Gastroesophageal sphincter (tissue), 4 donors: ENCODE measurements around the gene CNTLN. TPM values are rescaled to one million over a fixed set of nuclear protein-coding genes. Genes with fewer than 3 reads are reported as not detected.
"Not testable (repeated sequence)": the region's sequence is repeated elsewhere in the genome, so short reads cannot be mapped to it uniquely, and the experiment has no call there.

Source experiments
- ATAC-seq: fragments of 150-250 bp; one replicate; pipeline ENCODE4 v1.9.1; 2016; ENCODE audit warnings: mild to moderate bottlenecking, moderate library complexity
- H3K27ac ChIP-seq, 4 donors: fragments of 200-600 bp; sonication (generic) in 3 of 4; 1 replicate in 3 of 4; 2 replicates in 1 of 4; pipeline ENCODE4 v1.5.1; 2016 to 2019
- H3K27me3 ChIP-seq: fragments of 200-600 bp; sonication (generic); one replicate; pipeline ENCODE4 v1.5.1; 2019
- H3K36me3 ChIP-seq, 2 donors: fragments of 200-600 bp; sonication (generic); one replicate each; pipeline ENCODE4 v1.5.1; 2019; ENCODE audit warnings: control low read depth in 1 of 2
- H3K4me1 ChIP-seq, 3 donors: fragments of 200-600 bp; sonication (generic); 1 replicate in 2 of 3; 2 replicates in 1 of 3; pipeline ENCODE4 v1.5.1; 2016 to 2019; ENCODE audit warnings: control low read depth in 2 of 3
- H3K4me3 ChIP-seq, 2 donors: fragments of 200-600 bp; sonication (generic); one replicate each; pipeline ENCODE4 v1.5.1; 2019; ENCODE audit warnings: mild to moderate bottlenecking in 1 of 2, moderate library complexity in 1 of 2
- H3K9me3 ChIP-seq, 3 donors: fragments of 200-600 bp; sonication (generic); one replicate each; pipeline ENCODE4 v1.5.1; 2017 to 2019; ENCODE audit warnings: control low read depth in 2 of 3
- CTCF ChIP-seq, 4 experiments: fragments of 200-600 bp in 2 of 4; fragments of 450-650 bp in 2 of 4; sonication (generic) in 1 of 4; IDR thresholded peaks; one replicate each; pipeline ENCODE4 v1.5.1; 2017 to 2019; ENCODE audit warnings: antibody characterized with exemption in 4 of 4, mild to moderate bottlenecking in 2 of 4, moderate library complexity in 2 of 4
- EP300 ChIP-seq: sonication (generic); formaldehyde crosslinking; IDR thresholded peaks from one replicate; pipeline ENCODE4 v1.6.1; 2017; ENCODE audit warnings: antibody characterized with exemption, mild to moderate bottlenecking
- POLR2A ChIP-seq, 2 donors: fragments of 450-650 bp; IDR thresholded peaks; one replicate each; pipeline ENCODE4 v1.6.1; 2017; ENCODE audit warnings: antibody characterized with exemption in 2 of 2, mild to moderate bottlenecking in 2 of 2, moderate library complexity in 1 of 2
- POLR2AphosphoS5 ChIP-seq: sonication (generic); formaldehyde crosslinking; IDR thresholded peaks from one replicate; pipeline ENCODE4 v1.6.1; 2017; ENCODE audit warnings: antibody characterized with exemption
- WGBS, 2 donors: methylation state at CpG; one replicate each; pipeline ENCODE4 v1.1.5; 2018; ENCODE audit warnings: low coverage in 1 of 2; 5-methylcytosine and 5-hydroxymethylcytosine counted together
- total RNA-seq, 4 donors: library from RNA; depleted of rRNA; stranded (reverse); fragments of >200 nt; gene quantifications; one replicate each; pipeline ENCODE4 v1.1.0, GENCODE V29; 2016

The CNTLN gene
- total RNA-seq, 4 donors from 2014 or later = 11.3 to 17.1 (median 12.9) TPM

DNA sequence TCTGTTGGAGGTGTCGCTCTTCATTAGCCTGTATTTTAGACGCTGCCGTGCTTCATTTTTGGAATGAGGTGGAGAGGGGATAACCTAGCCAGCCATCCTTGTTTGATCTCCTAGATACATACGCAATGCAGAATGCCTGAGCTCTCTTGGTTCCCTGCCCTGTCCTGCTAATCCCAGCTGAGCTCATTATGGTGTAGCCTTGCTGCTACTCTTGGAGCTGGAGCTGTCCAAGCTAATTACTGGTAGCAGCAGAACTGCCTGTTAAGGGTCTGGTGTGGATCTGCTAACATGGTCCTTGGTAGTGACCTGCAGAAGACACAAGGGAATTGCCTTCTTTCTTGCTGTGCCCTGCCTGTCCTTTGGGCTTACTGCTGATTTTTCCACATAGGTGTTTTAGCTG lies 207.9 kb downstream of the CNTLN start:
- TF ChIP-seq EP300 (no peak), POLR2A (IDR thresholded peaks at IDR 0.05) (no peak), CTCF (IDR thresholded peaks at IDR 0.05) (no peak), POLR2AphosphoS5 (no peak)
- no peak for ATAC-seq
- Histone ChIP-seq H3K9me3 (no peaks in the 10 kb centered on the region), H3K27ac (no peak overlapping the region), H3K4me1 (no peaks in the 10 kb centered on the region), H3K36me3 (peaks cover 0 to 45% of the 10 kb centered on the region in 2 donors), H3K27me3 (no peaks in the 10 kb centered on the region), H3K4me3 (no peak overlapping the region)
- WGBS, 2 donors = 84% methylated on average over 4 of the region's 4 CpGs

- TF ChIP-seq POLR2AphosphoS5 (no peak), CTCF (IDR thresholded peaks at IDR 0.05) (no peak), EP300 (no peak), POLR2A (IDR thresholded peaks at IDR 0.05) (no peak)
- Histone ChIP-seq H3K27ac (no peak overlapping the region), H3K36me3 (peaks cover 0 to 22% of the 10 kb centered on the region in 2 donors), H3K4me3 (no peak overlapping the region), H3K4me1 (peaks cover 0 to 6% (median 0%) of the 10 kb centered on the region in 3 donors), H3K9me3 (no peaks in the 10 kb centered on the region), H3K27me3 (no peaks in the 10 kb centered on the region)
- ATAC-seq = no peak
These were observed 215.0 kb downstream of the CNTLN start for GRCh38 chr9:17349831-17350230.

DNA sequence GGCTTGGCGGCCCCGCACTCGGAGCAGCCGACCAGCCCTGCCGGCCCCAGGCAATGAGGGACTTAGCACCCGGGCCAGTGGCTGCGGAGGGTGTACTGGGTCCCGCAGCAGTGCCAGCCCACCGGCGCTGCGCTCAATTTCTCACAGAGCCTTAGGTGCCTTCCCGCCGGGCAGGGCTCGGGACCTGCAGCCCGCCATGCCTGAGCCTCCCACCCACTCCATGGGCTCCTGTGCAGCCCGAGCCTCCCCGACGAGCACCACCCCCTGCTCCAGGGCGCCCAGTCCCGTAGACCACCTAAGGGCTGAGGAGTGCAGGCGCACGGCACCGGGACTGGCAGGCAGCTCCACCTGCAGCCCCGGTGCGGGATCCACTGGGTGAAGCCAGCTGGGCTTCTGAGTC lies 219.2 kb downstream of the CNTLN start:
- H3K36me3 ChIP-seq = peaks cover 0 to 16% of the 10 kb centered on the region in 2 donors
- WGBS, 2 donors = no CpG with 5 or more reads among the region's 25 CpGs
- not testable (repeated sequence) for H3K27me3 ChIP-seq, H3K4me3 ChIP-seq, ATAC-seq, H3K27ac ChIP-seq, H3K9me3 ChIP-seq, H3K4me1 ChIP-seq

- H3K27me3 ChIP-seq = no peaks in the 10 kb centered on the region
- TF ChIP-seq POLR2A (IDR thresholded peaks at IDR 0.05) (no peak), EP300 (no peak), CTCF (IDR thresholded peaks at IDR 0.05) (no peak)
- H3K27ac ChIP-seq = no peak overlapping the region
- H3K9me3 ChIP-seq = no peaks in the 10 kb centered on the region
- ATAC-seq = no peak
- H3K4me1 ChIP-seq = no peaks in the 10 kb centered on the region
- peaks cover 0 to 7% of the 10 kb centered on the region in 2 donors for H3K36me3 ChIP-seq
- 63 to 67% methylated on average over 2 of the region's 2 CpGs for WGBS, 2 donors
- no peak overlapping the region for H3K4me3 ChIP-seq
These were observed 226.5 kb downstream of the CNTLN start for GRCh38 chr9:17361378-17361777.

- Histone ChIP-seq H3K27ac (no peak overlapping the region), H3K36me3 (peaks cover 0 to 27% of the 10 kb centered on the region in 2 donors), H3K9me3 (no peaks in the 10 kb centered on the region), H3K4me1 (no peaks in the 10 kb centered on the region), H3K4me3 (no peak overlapping the region), H3K27me3 (no peaks in the 10 kb centered on the region)
- no peak for ATAC-seq
- WGBS, 2 donors = 100% methylated on average over 1 to 2 of the region's 2 CpGs
- TF ChIP-seq POLR2A (IDR thresholded peaks at IDR 0.05) (no peak), POLR2AphosphoS5 (no peak), CTCF (IDR thresholded peaks at IDR 0.05) (no peak), EP300 (no peak)
These were observed 232.2 kb downstream of the CNTLN start for GRCh38 chr9:17367035-17367434.
